HG02571 (cell line): ENCODE measurements around the gene GPC2.

Source experiments
- ATAC-seq: cut with Tn5 transposase; IDR thresholded peaks from one replicate; pipeline ENCODE4 v1.9.1; 2021; ENCODE audit warnings: mild to moderate bottlenecking, moderate library complexity; ENCODE audit not compliant: unreplicated experiment

GPC2 gene

GRCh38 chr7:100171087-100171681, 6.0 kb downstream of the GPC2 start:
- no peak for ATAC-seq

DNA sequence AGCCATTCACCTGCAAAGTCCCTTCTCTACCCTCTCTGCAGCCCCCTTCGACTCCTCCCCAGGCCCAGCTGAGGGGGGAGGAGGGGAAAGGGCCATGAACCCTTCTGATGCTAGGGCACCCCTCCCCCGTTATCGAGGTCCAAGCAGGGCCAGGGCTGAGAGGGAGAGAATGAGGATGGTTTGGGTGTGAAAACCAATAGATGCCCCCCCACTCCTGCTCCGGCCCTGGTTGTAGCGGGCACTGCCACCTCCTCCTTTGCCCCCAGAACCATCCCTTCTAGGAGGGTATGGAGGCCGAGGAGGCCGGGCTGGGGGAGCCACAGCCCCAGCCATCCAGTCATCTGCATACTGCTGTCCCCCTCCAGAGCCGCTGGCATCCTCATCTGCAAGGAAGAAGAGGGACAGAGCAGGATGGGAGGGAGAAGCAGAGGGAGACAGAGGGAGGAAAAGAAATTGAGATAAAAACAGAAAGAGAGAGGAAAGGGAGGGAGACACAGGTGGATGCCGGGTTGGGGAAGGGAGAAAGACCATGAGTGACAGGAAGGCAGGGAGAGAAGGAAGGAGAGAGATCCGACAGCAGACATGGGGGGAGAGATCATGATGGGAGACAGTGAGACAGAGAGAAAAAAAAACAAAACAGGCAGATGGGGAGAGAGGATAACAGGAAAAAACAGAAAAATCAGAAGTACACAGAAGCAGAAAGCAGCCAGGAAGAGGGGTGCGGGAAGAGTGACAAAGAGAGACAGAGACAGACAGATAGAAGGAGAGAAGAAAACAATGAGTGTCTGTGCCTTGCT, 6.9 kb downstream of the GPC2 start:
- no peak for ATAC-seq

GRCh38 chr7:100169147-100169850, 7.9 kb downstream of the GPC2 start:
- no peak for ATAC-seq

DNA sequence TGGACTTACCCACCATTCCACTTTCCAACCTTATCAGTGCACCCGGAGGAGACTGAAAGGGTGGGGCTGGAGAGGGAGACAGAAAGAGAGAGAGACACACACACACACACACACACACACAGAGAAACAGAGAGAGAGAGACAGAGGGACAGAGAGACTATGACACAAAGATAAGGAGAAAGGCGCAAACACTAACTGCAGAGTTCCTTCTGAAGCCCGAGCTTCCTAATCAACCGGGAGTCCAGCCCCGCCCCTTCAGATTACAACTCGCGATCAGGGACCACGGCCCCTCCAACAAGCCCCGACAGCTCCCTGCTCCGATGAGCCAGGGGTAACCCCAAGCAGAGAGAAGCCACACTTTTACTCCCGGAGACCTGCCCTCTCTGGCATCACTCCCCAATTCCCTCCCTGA, 9.3 kb downstream of the GPC2 start:
- ATAC-seq, result no peak

DNA sequence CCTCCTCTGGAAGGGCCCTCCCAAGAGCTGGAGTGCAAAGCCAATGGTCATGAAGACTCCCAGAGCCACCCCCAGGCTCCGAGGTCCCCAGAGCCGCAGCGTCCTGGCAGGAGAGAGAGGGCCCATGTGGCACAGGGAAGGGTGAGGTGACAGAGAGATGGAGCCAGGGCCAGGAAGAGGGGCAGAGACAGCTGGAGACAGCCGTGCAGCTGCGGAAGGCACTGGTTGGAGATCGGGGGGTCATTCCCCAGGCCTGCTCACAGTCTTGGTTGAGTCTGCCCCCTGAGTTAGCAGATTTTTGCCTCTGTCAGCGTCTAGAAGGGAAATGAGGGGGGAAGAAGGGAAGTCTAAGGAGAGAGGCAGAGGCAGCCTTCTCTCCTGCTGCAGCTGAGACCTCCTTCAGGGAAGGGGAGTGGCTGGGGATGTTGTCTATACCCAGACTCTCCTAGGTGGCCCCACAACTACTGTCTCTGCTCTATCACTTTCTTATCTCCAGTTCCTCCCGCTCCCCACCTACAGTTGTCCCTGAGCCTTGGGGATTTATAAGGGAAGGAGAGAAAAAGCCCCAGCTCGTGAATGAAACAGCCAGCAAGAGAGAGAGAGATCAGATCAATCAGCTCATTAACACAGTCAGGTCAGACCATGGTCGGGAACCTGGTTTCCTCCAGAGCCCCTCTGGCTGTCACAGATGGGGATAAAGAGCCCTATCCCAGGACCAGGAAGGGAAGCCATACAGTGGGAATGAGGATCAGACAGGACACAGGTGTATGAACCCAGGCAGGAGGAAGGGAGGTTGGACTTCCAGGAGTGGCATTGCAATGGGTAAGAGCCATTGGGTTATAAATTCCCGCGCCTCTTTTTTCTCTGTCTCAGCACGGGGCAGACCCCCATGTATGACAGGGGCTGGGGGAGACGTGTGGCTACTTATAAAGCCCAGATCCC, 9.9 kb downstream of the GPC2 start:
- no peak for ATAC-seq

DNA sequence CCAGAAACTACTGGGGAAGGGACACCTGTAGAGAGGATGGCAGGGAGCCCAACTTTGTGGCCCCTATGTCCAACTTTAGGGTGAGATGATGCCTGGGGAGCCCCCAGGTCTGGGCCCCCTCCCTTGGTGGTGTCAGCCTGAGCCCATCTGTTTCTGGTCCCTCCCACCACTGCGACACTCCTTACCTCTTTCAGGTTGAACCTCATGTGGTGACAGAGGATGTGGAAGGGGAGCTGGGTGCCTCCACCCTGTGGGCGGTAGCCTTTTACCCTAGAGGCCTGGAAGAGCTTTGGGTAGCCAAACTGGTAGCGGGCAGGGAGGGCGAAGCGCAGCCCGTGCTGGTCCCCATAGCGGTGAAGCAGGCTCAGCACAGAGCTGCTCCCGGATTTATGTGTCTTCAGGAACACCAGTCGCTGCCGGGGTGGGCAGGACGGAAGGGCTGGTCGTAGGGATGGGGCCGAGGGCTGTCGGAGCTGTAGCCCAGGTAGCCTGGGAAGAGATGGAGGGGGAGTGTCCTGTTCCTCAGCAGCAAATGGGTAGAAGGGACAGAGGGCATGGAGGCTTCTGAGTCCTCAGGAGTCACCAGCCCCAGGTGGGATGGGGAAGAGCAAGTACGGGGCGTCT, 10.8 kb downstream of the GPC2 start:
- ATAC-seq, result no peak

GRCh38 chr7:100163871-100164270, 13.3 kb downstream of the GPC2 start:
- no peak for ATAC-seq

DNA sequence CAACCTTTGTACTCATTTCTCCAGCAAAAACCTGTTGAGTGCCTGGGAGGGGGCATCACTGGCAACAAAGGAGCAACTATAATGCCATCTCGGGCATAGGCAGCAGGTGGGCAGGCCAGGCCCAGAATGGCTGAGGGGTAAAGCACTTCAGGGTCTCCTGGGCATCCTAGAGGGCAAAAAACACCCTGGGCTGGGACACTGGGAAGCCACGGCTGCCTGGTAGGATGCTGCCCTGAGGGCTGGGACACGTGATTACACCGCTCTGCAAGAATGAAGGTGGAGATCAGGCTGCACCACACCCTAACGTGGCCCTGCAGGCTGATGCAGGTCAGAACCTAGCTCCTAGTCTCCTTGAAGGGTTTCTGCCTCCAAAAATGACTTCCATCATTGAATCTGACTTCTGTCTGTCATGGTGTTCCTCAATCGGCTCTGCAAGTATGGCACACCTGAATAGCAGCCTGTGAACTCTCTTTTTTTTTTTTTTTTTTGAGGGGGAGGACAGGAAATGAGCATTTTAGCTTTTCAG, 14.1 kb downstream of the GPC2 start:
- ATAC-seq, result no peak

DNA sequence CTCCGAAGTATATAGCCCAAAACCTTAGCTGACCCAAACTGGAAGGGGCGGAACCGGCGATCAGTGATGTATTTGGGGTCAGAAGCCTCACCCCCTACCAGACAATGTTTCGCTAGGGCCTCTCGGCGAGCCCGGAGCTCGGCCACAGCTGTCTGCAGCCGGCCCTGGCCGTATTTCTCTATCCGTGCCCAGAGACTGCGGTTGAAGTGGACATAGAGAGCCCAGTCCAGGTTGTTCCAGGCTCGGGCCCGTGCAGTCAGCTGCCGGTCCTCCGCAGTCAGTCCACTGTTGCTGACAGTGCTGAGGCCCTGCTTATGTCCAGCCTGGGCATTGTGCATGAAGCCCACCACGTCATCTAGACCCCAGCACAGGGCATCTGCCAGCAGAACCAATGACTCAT, 17.1 kb downstream of the GPC2 start:
- ATAC-seq, result no peak

DNA sequence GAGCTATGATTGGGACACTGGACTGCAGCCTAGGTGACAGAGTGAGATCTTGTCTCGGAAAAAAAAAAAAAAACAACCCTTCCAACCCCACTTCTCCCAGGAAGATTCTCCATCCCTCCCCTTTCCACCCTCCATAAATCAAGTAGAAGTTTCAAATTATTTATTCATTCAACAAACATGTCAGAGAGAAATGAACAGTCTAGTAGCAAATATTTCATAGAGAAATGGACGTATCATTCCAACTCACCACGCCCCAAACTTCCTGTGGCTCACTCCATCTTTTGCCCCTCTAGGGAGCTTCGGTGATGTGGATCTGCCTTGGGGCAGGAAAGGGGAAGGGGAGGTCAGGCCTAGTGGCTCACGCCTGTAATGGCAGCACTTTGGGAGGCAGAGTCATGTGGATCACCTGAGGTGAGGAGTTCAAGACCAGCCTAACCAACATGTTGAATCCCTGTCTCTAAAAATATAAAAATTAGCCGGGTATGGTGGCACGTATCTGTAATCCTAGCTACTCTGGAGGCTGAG, 18.0 kb downstream of the GPC2 start:
- ATAC-seq, result no peak

DNA sequence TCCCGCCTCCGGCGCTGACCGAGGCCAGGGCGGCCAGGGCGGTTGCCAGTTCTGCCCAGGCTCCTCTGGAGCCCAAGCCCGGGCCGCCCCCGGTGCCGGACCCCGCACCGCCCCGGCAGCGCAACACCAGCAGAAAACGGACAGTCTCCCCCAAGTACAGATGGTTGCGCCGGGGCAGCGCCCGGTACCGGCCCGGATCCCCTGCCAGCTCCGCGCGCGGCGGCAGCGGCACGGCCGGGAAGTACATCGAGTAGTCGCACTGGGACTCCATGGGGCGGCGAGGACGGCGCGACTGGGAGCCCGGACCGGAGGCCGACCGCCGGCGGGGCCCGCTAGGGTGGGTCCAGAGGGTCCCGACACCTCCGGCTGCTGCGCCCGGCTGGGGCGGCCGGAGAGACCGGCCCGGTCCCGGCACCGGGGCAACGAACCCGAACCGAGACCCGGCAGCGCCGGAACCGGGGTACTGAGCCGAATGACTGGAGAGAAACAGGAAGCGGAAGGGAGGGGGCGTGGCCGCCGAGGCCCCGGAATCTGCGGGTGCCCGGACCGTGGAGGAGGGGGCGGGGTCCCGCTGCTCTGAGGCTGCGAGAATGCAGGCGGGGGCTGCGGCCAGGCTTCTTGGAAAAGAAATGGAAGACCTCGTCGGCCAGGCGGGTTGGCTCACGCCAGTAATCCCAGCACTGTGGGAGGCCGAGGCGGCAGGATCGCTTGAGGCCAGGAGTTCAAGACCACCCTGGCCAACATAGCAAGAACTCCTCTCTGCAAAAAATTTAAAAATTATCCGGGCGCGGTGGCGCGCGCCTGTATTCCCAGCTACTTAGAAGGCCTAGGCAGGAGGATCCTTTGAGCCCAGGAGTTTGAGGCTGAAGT, 18.7 kb downstream of the GPC2 start, which contains the start of gene TRAPPC14:
TSS of gene TRAPPC14 (minus strand) at position 495 of the 870 bp plus-strand sequence. CDS start at position 271, 224 bp downstream.
- peak; percentile 81 for ATAC-seq

DNA sequence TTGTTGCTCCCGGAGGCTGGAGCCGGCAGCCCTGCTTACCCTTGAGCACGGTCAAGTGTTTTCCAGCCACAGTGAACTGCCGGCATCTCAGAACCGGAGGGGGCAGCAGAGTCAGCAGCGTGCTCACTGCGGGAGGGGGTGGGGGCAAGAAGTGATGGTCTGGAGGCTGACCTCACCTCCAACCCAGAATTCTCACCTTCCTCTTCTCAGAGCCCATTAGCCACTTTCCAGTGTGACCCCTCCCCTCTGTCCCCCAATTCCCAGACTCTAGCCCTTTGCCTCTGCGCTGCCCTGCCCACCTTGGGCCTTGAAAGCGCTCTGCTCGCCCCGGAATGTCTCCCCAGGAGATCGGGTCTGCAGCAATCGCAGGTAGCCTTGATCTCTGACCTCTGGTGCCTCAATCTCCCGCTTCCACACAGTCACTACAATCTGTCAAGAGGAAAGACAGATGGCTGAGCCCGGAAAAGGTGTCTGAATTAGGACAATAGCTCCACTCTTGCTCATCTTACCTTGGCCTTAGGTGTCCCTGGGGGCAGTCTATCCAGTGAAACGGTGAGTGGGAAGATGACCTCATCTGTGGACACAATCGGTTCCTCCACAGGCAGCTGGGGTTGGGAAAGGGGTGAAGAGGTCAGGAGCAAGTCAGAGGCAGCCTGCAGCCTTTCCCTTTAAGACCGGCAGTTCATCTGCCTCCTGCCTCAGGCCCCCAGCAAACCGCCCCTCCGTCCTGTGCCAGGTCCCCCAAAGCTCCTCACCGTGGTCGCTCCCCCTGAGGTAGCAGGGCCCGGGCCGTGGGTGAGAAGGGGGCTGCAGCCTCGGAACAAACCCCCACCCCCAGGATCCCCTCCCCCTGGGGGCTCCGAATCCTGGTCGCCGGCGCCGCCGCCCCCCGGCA, 19.6 kb downstream of the GPC2 start:
- ATAC-seq, result no peak

- no peak for ATAC-seq
These were observed 20.2 kb downstream of the GPC2 start for GRCh38 chr7:100157069-100157333.

- no peak for ATAC-seq
These were observed 20.7 kb downstream of the GPC2 start for GRCh38 chr7:100156331-100157068.

DNA sequence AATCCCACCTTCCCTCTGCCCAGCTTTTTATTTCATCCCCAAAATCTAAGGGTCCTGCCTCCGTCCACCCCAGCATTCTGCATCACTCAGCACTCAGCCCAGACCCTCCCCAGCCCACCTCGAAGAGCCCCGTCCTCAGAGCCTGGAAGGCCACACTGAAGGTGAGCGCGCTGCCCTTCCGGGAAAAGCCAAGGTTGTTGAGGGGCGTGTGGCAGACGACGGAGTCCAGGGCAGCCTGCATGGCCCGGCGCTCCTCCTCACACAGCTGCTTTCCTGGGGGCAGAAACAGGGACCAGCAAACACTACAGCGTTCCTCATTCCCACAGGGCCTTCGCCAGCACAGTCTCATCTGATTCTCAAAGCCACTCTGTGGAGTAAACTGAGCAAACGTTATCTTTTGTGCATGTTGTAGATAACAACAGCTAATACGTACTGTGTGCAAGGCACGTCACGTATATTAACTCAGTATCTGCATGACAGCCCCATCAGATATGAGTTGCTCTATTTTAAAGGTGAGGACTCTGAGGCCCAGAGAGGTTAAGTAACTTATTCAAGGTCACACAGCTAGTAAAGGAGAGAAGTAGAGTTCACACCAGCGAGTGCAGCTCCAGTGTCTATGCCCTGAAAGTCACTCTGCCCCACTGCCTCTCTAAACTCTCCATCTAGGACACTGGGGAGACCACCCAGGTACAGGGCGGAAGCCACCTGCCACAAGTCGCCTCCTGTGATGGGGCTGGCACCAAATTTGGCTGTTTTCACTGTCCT, 21.4 kb downstream of the GPC2 start:
- ATAC-seq, result no peak

DNA sequence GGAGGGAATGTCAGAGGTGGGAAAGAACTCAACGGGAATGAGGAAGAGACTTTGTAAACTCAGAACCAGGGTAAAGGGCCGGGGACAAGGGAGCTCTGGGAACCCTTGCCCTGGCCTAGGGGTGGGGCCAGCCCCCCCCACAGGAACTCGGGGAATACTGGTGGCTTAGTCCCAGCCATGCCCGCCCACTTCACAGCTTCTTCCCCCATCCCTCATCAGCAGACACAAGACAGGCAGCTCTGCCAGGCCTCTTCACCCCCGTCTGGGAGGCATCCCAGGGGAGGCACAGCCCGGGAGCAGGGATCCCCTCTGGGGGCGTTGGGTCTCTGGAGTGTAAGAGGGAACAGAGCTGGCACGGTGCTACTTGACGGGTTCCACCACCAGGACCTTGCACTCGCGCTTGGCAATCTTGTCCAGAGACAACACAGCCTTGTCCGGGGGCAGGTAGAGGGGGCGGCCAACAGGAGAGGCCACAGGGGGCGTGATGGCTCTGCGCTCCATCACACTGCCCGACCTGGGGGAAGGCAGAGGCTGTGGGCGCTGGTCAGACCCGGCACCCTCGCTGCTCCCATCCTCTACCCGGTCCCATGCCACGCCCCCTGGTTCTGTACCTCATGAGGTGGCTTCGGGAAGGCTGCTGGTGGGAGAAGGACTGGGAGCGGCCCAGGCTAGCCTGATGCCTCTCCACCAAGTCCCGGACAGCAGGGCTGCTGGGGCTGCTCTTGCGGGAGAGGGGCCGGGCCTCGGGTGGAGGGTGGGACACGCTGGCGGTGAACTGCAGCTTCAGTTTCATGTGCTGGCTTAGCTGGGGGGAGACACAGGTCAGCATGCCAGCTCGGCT, 22.3 kb downstream of the GPC2 start:
- ATAC-seq, result no peak
